Urothelium cell line (cell line): Measurements from ENCODE around the gene BANK1.

Source experiments
- DNase-seq: peaks from one replicate; pipeline ENCODE4 v3.0.0; 2011; ENCODE audit warnings: low spot score, mixed read lengths
- FAIRE-seq: peaks from 2 replicates; lab custom pipeline; 2011; peaks lifted over from hg19 to GRCh38; lab: Jason Lieb, UNC

The BANK1 gene

GRCh38 chr4:101954351-101954750 lies 163.8 kb downstream of the BANK1 start:
- FAIRE-seq (no peak), DNase-seq (no peak)

GRCh38 chr4:101954975-101955678 lies 164.6 kb downstream of the BANK1 start:
- no peak for FAIRE-seq
- DNase-seq: no peak

GRCh38 chr4:101956068-101956825 lies 165.7 kb downstream of the BANK1 start:
- DNase-seq (no peak), FAIRE-seq (no peak)

GRCh38 chr4:101958547-101958946 lies 168.0 kb downstream of the BANK1 start:
- DNase-seq (no peak), FAIRE-seq (no peak)

GRCh38 chr4:101960431-101960830 lies 169.9 kb downstream of the BANK1 start:
- FAIRE-seq (no peak), DNase-seq (no peak)

GRCh38 chr4:101961144-101961543 lies 170.6 kb downstream of the BANK1 start:
- no peak for FAIRE-seq
- peak; percentile 12 for DNase-seq

- FAIRE-seq (no peak), DNase-seq (no peak)
These were observed 177.3 kb downstream of the BANK1 start for GRCh38 chr4:101967697-101968346.

GRCh38 chr4:101968364-101968763 lies 177.8 kb downstream of the BANK1 start:
- no peak for FAIRE-seq
- DNase-seq: no peak

- FAIRE-seq: no peak
- DNase-seq: no peak
These were observed 179.4 kb downstream of the BANK1 start for GRCh38 chr4:101969965-101970364.

GRCh38 chr4:101970547-101971155 lies 180.1 kb downstream of the BANK1 start:
- FAIRE-seq: no peak
- no peak for DNase-seq

- FAIRE-seq: no peak
- no peak for DNase-seq
These were observed 182.3 kb downstream of the BANK1 start for GRCh38 chr4:101972791-101973190.

GRCh38 chr4:101973361-101973760 lies 182.8 kb downstream of the BANK1 start:
- no peak for DNase-seq
- FAIRE-seq: no peak

GRCh38 chr4:101977076-101977475 lies 186.5 kb downstream of the BANK1 start:
- DNase-seq (peak; percentile 72), FAIRE-seq (no peak)

GRCh38 chr4:101981756-101982155 lies 191.2 kb downstream of the BANK1 start:
- no peak for FAIRE-seq
- DNase-seq: no peak

GRCh38 chr4:101983835-101984234 lies 193.3 kb downstream of the BANK1 start:
- FAIRE-seq (no peak), DNase-seq (no peak)

GRCh38 chr4:101987623-101988243 lies 197.2 kb downstream of the BANK1 start:
- no peak for DNase-seq
- FAIRE-seq: no peak

- no peak for FAIRE-seq
These were observed 199.0 kb downstream of the BANK1 start for GRCh38 chr4:101989551-101989950.

GRCh38 chr4:101992446-101992845 lies 201.9 kb downstream of the BANK1 start:
- FAIRE-seq (no peak), DNase-seq (no peak)

More at GRCh38 chr4:101989551-101989950, 199.0 kb downstream of the BANK1 start:
- DNase-seq: no peak

GRCh38 chr4:101993002-101993841 lies 202.7 kb downstream of the BANK1 start:
- no peak for DNase-seq

More at GRCh38 chr4:101993002-101993841, 202.7 kb downstream of the BANK1 start:
- no peak for FAIRE-seq
